ENCODE measurements around the gene MPV17. TPM values are rescaled to one million over a fixed set of nuclear protein-coding genes. Genes with fewer than 3 reads are reported as not detected.

Gene MPV17
- total RNA-seq, 4 donors from 2014 or later: 51.8 to 87.5 (median 68.4) TPM

- Histone ChIP-seq H3K4me1 (no peaks in the 10 kb centered on the region), H3K27ac (no peak overlapping the region), H3K36me3 (no peaks in the 10 kb centered on the region), H3K27me3 (peaks cover 16% of the 10 kb centered on the region), H3K9me3 (no peaks in the 10 kb centered on the region), H3K4me3 (no peak overlapping the region)
- DNase-seq (ENCODE audit: low spot score in 2 of 2): no peak
- 84% methylated on average over 5 of the region's 5 CpGs for WGBS
- TF ChIP-seq CTCF (IDR thresholded peaks at IDR 0.05): no peak
- no peak for TF ChIP-seq POLR2AphosphoS5 (IDR thresholded peaks at IDR 0.05)
- no peak for TF ChIP-seq EP300 (IDR thresholded peaks at IDR 0.05)
- no peak for TF ChIP-seq POLR2A (IDR thresholded peaks at IDR 0.05)
These were observed 32.3 kb downstream of the MPV17 start for GRCh38 chr2:27290549-27290948.

- no peak overlapping the region for H3K27ac ChIP-seq
- 45% methylated on average over 3 of the region's 3 CpGs for WGBS
- TF ChIP-seq CTCF (IDR thresholded peaks at IDR 0.05) (no peak), POLR2A (IDR thresholded peaks at IDR 0.05) (no peak), POLR2AphosphoS5 (IDR thresholded peaks at IDR 0.05) (no peak), EP300 (IDR thresholded peaks at IDR 0.05) (no peak)
- H3K36me3 ChIP-seq: no peaks in the 10 kb centered on the region
- DNase-seq (ENCODE audit: low spot score in 2 of 2): no peak
- H3K27me3 ChIP-seq: peaks cover 19% of the 10 kb centered on the region
- no peaks in the 10 kb centered on the region for H3K9me3 ChIP-seq
- H3K4me3 ChIP-seq: no peak overlapping the region
- H3K4me1 ChIP-seq: no peaks in the 10 kb centered on the region
These were observed 34.3 kb downstream of the MPV17 start for GRCh38 chr2:27288610-27289009.

GRCh38 chr2:27285481-27285880, 37.4 kb downstream of the MPV17 start:
- no peak for TF ChIP-seq POLR2AphosphoS5 (IDR thresholded peaks at IDR 0.05)
- no peak for TF ChIP-seq EP300 (IDR thresholded peaks at IDR 0.05)
- TF ChIP-seq POLR2A (IDR thresholded peaks at IDR 0.05): no peak
- no peak for TF ChIP-seq CTCF (IDR thresholded peaks at IDR 0.05)
- H3K36me3 ChIP-seq: no peaks in the 10 kb centered on the region
- H3K4me1 ChIP-seq: no peaks in the 10 kb centered on the region
- WGBS: 79% methylated on average over 6 of the region's 6 CpGs
- no peaks in the 10 kb centered on the region for H3K9me3 ChIP-seq
- peaks cover 8% of the 10 kb centered on the region for H3K27me3 ChIP-seq
- no peak overlapping the region for H3K27ac ChIP-seq
- H3K4me3 ChIP-seq: no peak overlapping the region
- DNase-seq (ENCODE audit: low spot score in 2 of 2): no peak

GRCh38 chr2:27284996-27285395, 37.9 kb downstream of the MPV17 start:
- 89% methylated on average over 1 of the region's 1 CpG for WGBS
- H3K4me1 ChIP-seq: no peaks in the 10 kb centered on the region
- no peak for DNase-seq (ENCODE audit: low spot score in 2 of 2)
- peaks cover 8% of the 10 kb centered on the region for H3K27me3 ChIP-seq
- no peaks in the 10 kb centered on the region for H3K9me3 ChIP-seq
- H3K4me3 ChIP-seq: no peak overlapping the region
- no peaks in the 10 kb centered on the region for H3K36me3 ChIP-seq
- H3K27ac ChIP-seq: no peak overlapping the region
- TF ChIP-seq EP300 (IDR thresholded peaks at IDR 0.05) (no peak), POLR2AphosphoS5 (IDR thresholded peaks at IDR 0.05) (no peak), CTCF (IDR thresholded peaks at IDR 0.05) (no peak), POLR2A (IDR thresholded peaks at IDR 0.05) (no peak)

GRCh38 chr2:27282892-27283291, 40.0 kb downstream of the MPV17 start:
- TF ChIP-seq POLR2A (IDR thresholded peaks at IDR 0.05) (no peak), CTCF (IDR thresholded peaks at IDR 0.05) (no peak), EP300 (IDR thresholded peaks at IDR 0.05) (no peak)
- Histone ChIP-seq H3K27ac (no peak overlapping the region), H3K9me3 (no peaks in the 10 kb centered on the region), H3K27me3 (peaks cover 3% of the 10 kb centered on the region), H3K36me3 (no peaks in the 10 kb centered on the region), H3K4me3 (no peak overlapping the region), H3K4me1 (no peaks in the 10 kb centered on the region)
- DNase-seq (ENCODE audit: low spot score in 2 of 2): no peak
- 51% methylated on average over 5 of the region's 5 CpGs for WGBS

All from suprapubic skin (tissue), 4 donors.